Hepatocyte (in vitro differentiated cells): ENCODE data around the gene TEKT5.

Experiments
- EZH2 ChIP-seq: fragments of 200-600 bp; sonication (generic); IDR thresholded peaks from 2 replicates; pipeline ENCODE4 v1.6.1; 2016; ENCODE audit warnings: antibody characterized with exemption, mild to moderate bottlenecking, borderline replicate concordance
- EZH2phosphoT487 ChIP-seq: fragments of 200-600 bp; sonication (generic); IDR thresholded peaks from one replicate; pipeline ENCODE4 v1.6.1; 2018; ENCODE audit warnings: antibody characterized with exemption, mild to moderate bottlenecking, low read depth, moderate library complexity; ENCODE audit not compliant: unreplicated experiment, severe bottlenecking
- TF ChIP-seq, protein P1 (sequence below): fragments of 200-600 bp; sonication (generic); IDR thresholded peaks from 2 replicates; pipeline ENCODE4 v1.5.1; 2016; ENCODE audit warnings: antibody characterized with exemption, mild to moderate bottlenecking; ENCODE audit not compliant: poor library complexity

DNA sequence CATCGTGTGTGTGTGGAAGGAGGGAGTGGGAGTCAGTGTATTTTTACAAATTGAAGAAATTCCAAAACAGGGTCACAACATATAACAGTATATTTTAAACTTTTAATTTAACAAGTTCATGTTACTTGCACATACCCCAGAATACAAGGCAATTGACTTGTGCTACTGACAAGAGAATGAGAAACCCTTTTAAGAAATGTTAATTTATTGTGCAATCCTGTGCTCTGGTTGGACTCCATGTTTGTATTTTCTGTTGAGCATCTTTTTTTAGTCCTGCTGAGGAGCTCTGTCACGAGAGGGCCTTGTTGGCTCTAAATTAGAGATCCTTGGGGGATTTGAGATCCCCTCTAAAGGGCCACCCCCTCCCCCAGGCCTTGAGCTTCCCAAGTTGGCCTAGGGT lies 113.2 kb downstream of the TEKT5 start:
- TF ChIP-seq, protein P1, sequence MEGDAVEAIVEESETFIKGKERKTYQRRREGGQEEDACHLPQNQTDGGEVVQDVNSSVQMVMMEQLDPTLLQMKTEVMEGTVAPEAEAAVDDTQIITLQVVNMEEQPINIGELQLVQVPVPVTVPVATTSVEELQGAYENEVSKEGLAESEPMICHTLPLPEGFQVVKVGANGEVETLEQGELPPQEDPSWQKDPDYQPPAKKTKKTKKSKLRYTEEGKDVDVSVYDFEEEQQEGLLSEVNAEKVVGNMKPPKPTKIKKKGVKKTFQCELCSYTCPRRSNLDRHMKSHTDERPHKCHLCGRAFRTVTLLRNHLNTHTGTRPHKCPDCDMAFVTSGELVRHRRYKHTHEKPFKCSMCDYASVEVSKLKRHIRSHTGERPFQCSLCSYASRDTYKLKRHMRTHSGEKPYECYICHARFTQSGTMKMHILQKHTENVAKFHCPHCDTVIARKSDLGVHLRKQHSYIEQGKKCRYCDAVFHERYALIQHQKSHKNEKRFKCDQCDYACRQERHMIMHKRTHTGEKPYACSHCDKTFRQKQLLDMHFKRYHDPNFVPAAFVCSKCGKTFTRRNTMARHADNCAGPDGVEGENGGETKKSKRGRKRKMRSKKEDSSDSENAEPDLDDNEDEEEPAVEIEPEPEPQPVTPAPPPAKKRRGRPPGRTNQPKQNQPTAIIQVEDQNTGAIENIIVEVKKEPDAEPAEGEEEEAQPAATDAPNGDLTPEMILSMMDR: no peak
- TF ChIP-seq EZH2 (no peak), EZH2phosphoT487 (no peak)
